GM20431 (cell line): ENCODE measurements around the gene RALGPS1.
"Not testable (repeated sequence)": the region's sequence is repeated elsewhere in the genome, so short reads cannot be mapped to it uniquely, and the experiment has no call there.

ENCODE experiments used
- in situ Hi-C: fragments of 300-500 bp; cut with MseI, MboI; formaldehyde crosslinking; loops from one replicate; pipeline ENCODE4 v1.15.0; 2020; ENCODE audit warnings: low sequenced_read_pairs; ENCODE audit not compliant: unreplicated experiment

The RALGPS1 gene

GRCh38 chr9:127140842-127141675 lies 226.5 kb downstream of the RALGPS1 start:
- in situ Hi-C loops: no loop called here

- in situ Hi-C loops: no loop called here
Measured at GRCh38 chr9:127142291-127142690, 227.7 kb downstream of the RALGPS1 start.

- in situ Hi-C loops: no loop called here
Measured at GRCh38 chr9:127142931-127143464, 228.4 kb downstream of the RALGPS1 start.

GRCh38 chr9:127143920-127144465 lies 229.4 kb downstream of the RALGPS1 start:
- in situ Hi-C loops: no loop called here

GRCh38 chr9:127144670-127145445 lies 230.3 kb downstream of the RALGPS1 start:
- in situ Hi-C loops: no loop called here

GRCh38 chr9:127146841-127147240 lies 232.3 kb downstream of the RALGPS1 start:
- in situ Hi-C loops: not testable (repeated sequence)

- in situ Hi-C loops: no loop called here
Measured at GRCh38 chr9:127147251-127147650, 232.7 kb downstream of the RALGPS1 start.

GRCh38 chr9:127148014-127148413 lies 233.4 kb downstream of the RALGPS1 start:
- in situ Hi-C loops: no loop called here

- in situ Hi-C loops: no loop called here
Measured at GRCh38 chr9:127149010-127149409, 234.4 kb downstream of the RALGPS1 start.

GRCh38 chr9:127149463-127150390 lies 235.1 kb downstream of the RALGPS1 start:
- in situ Hi-C loops: no loop called here

- in situ Hi-C loops: no loop called here
Measured at GRCh38 chr9:127153501-127153900, 238.9 kb downstream of the RALGPS1 start.

- in situ Hi-C loops: no loop called here
Measured at GRCh38 chr9:127154003-127154389, 239.4 kb downstream of the RALGPS1 start.

GRCh38 chr9:127154390-127155191 lies 240.0 kb downstream of the RALGPS1 start:
- in situ Hi-C loops: no loop called here

- in situ Hi-C loops: no loop called here
Measured at GRCh38 chr9:127155314-127155960, 240.9 kb downstream of the RALGPS1 start.

- in situ Hi-C loops: no loop called here
Measured at GRCh38 chr9:127158786-127159324, 244.3 kb downstream of the RALGPS1 start.

- in situ Hi-C loops: no loop called here
Measured at GRCh38 chr9:127159325-127159801, 244.8 kb downstream of the RALGPS1 start.

- in situ Hi-C loops: no loop called here
Measured at GRCh38 chr9:127159949-127160610, 245.5 kb downstream of the RALGPS1 start.
